ENCODE results near the gene RNF152. TPM values are rescaled to one million over a fixed set of nuclear protein-coding genes. Genes with fewer than 3 reads are reported as not detected.
"Not testable (repeated sequence)": the region's sequence is repeated elsewhere in the genome, so short reads cannot be mapped to it uniquely, and the experiment has no call there.

Gene RNF152
- total RNA-seq, 1 donor = 12.8 TPM

DNA sequence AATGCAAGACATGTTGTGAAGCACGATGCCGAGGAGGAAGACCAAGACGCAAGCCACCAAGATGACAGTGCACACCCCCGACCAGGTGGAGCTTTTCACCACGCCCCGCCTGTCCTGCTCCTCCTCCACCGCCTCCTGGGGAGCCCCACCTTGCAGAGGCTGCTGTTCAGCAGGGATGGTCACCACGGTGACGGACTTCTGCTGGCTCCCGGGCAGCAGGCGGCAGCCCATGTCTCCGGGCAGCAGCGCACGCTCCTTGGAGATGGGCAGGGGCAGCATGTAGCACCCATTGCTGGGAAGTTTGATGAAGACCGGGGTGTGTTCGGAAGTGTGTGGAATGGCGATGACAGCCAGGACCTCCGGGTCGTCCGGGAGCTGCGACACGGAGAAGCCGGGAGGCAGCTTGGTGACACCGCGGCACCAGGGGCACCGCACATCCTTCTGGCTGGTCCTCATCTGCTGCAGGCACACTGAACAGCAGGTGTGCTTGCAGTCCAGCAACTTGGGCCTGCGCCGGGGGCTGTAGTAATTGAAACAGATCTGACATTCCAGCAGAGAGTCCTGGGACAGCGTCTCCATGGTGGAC is 76.8 kb downstream of the RNF152 start:
- TF ChIP-seq, protein P1, sequence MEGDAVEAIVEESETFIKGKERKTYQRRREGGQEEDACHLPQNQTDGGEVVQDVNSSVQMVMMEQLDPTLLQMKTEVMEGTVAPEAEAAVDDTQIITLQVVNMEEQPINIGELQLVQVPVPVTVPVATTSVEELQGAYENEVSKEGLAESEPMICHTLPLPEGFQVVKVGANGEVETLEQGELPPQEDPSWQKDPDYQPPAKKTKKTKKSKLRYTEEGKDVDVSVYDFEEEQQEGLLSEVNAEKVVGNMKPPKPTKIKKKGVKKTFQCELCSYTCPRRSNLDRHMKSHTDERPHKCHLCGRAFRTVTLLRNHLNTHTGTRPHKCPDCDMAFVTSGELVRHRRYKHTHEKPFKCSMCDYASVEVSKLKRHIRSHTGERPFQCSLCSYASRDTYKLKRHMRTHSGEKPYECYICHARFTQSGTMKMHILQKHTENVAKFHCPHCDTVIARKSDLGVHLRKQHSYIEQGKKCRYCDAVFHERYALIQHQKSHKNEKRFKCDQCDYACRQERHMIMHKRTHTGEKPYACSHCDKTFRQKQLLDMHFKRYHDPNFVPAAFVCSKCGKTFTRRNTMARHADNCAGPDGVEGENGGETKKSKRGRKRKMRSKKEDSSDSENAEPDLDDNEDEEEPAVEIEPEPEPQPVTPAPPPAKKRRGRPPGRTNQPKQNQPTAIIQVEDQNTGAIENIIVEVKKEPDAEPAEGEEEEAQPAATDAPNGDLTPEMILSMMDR (IDR thresholded peaks at IDR 0.05; ENCODE audit: insufficient read depth, low read length) = no peak
- DNase-seq (ENCODE audit: low read depth) = no peak
- H3K4me3 ChIP-seq (ENCODE audit: low read depth, low read length) = no peak overlapping the region

DNA sequence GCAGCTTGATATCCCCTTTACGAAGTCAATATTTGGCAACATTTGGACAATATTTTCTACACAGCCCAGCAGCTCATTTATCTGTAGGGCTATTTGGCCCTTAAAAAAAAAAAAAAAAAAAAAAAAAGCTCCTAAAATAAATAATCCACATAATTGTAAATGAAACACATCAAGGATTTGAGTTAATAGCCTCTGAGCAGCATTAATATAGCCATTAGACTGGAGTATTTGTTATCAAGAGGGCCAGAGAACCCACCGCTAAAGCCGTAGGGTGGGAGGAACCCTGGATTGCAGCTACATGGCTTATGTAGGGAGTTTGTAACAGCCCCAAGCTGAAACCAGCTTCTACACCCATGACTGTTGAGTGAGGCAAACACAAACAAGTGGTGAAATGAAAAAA is 84.5 kb downstream of the RNF152 start:
- DNase-seq (ENCODE audit: low read depth) = no peak
- TF ChIP-seq, protein P1 (IDR thresholded peaks at IDR 0.05; ENCODE audit: insufficient read depth, low read length) = no peak

DNA sequence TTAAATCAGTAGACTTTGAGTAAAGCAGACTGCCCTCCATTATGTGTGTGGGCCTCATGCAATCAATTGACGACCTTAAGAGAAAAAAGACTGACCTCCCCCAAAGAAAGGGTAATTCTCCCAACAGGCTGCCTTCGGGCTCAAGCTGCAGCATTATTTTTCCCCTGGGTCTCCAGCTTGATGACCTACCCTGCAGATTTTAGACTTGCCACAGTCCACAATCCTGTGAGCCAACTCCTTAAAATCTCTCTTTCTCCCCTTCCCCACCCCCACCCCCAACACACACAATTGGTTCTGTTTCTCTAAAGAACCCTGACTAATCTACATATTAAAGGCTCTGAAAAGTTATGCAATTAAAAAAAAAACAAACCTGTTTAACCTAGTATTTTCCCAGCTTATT is 89.4 kb downstream of the RNF152 start:
- no peak overlapping the region for H3K4me3 ChIP-seq (ENCODE audit: low read depth, low read length)
- TF ChIP-seq, protein P1 (IDR thresholded peaks at IDR 0.05; ENCODE audit: insufficient read depth, low read length) = no peak
- DNase-seq (ENCODE audit: low read depth) = no peak

More for the DNA sequence above, 84.5 kb downstream of the RNF152 start:
- no peak overlapping the region for H3K4me3 ChIP-seq (ENCODE audit: low read depth, low read length)

DNA sequence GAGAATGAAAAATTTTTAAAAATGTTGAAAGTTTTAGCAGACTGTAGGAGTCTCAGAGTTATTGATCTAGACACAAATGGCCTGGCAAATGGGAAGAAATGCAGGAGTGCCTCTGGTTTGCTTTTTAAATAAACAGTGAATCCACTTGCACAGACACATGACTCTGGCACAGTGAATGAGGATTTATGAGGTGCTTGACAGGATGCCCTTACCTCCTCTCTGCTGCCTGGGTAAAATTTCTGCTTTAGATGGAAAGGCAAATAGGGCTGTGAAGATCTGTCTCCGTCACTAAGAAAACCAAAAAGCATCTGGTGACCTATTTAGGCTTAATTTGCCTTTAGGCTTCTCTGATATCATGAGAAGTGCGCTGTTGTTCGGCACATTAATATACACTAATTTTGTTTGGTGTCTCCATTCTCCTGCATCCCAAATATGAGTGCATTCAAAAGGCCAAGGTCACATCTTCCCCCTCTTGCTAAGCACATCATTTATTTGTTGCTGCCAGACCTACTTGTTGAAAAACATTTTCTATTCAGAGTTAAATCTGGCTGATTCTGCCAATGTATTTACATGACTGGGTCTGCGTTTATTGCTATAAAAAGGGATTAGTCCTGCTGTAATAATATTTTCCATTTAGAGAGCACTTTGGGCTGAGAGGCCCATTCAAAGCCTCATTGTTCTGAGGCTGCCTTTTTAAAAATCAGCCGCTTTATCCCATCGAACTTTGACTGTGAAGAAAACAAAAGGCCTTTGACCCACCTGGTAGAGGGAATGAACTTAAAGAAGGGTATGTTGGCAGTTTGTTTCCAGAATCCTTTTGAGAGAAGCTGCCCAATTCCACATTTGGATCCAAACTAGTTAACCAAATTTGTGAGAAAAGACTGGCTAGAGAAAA is 94.9 kb downstream of the RNF152 start:
- TF ChIP-seq, protein P1 (IDR thresholded peaks at IDR 0.05; ENCODE audit: insufficient read depth, low read length) = no peak
- no peak overlapping the region for H3K4me3 ChIP-seq (ENCODE audit: low read depth, low read length)
- no peak for DNase-seq (ENCODE audit: low read depth)

DNA sequence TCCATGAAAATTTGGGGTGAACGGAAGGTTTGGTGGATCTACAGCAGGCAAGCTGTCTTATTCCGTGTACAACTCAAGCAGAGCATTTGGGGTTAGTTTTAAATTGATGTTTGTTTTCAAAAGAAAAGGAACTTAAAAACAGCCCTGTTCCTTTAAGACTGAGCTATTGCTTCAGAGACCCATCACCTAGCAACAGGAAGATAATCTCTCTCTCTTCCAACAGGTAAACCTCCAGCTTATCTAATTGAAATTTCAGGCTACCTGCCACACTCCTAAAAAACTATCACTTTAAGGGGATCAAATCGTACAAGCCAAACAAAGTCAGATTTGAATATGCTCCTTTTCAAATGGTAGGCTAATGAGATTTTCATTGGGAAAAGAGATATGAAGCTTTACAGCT is 101.8 kb downstream of the RNF152 start:
- no peak for DNase-seq (ENCODE audit: low read depth)
- no peak overlapping the region for H3K4me3 ChIP-seq (ENCODE audit: low read depth, low read length)
- TF ChIP-seq, protein P1 (IDR thresholded peaks at IDR 0.05; ENCODE audit: insufficient read depth, low read length) = no peak

DNA sequence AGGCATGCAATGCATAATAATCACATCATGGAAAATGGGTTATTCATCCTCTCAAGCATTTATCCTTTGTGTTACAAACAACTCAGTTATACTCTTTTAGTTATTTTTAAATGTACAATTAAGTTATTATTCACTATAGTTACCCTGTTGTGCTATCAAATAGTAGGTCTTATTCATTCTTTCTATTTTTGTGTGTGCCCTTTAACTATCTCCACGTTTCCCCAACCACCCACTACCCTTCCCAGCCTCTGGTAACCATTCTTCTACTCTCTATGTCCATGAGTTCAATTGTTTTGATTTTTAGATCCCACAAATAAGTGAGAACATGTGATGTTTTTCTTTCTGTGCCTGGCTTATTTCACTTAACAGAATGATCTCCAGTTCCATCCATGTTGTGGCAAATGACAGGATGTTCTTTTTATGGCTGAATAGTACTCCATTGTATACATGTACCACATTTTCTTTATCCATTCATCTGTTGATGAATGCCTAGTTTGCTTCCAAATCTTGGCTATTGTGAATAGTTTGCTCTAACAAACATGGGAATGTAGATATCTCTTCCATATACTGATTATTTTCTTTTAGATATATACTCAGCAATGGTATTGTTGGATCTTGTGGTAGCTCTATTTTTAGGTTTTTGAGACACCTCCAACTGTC is 105.7 kb downstream of the RNF152 start:
- not testable (repeated sequence) for DNase-seq (ENCODE audit: low read depth); H3K4me3 ChIP-seq (ENCODE audit: low read depth, low read length)

DNA sequence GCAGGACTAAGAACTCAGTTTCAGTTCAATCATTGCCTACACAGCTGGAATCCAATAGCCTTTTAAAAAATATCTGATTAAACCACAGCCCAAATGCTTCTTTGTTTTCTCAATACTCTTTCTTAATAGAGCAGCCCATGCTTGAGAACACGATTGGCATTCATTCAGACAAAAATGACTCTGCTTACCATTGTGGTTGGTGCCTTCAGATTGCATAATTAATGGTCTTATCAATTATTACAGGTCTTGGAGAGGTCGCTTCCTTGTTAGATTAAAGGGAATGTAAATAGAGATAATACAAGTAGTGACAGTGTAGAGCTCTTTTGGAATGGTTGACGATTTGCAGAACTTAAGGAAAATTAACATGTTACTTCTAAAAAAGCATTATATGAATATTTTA is 107.2 kb downstream of the RNF152 start:
- no peak overlapping the region for H3K4me3 ChIP-seq (ENCODE audit: low read depth, low read length)
- DNase-seq (ENCODE audit: low read depth) = peak; percentile 29
- TF ChIP-seq, protein P1 (IDR thresholded peaks at IDR 0.05; ENCODE audit: insufficient read depth, low read length) = no peak

Data from fibroblast of the aortic adventitia (primary cell).